T-cell (primary cell): Measurements from ENCODE around the gene SOCS6. TPM values are rescaled to one million over a fixed set of nuclear protein-coding genes. Genes with fewer than 3 reads are reported as not detected.

Source experiments
- ATAC-seq, 4 experiments: fragments of 200-7000 bp in 3 of 4; fragments of 150-1000 bp in 1 of 4; cut with Tn5 transposase; replicated peaks in 1 of 4; 1 replicate in 3 of 4; 2 replicates in 1 of 4; pipeline ENCODE4 v1.10.0; 2021; ENCODE audit warnings: moderate library complexity in 3 of 4, mild to moderate bottlenecking in 2 of 4, moderate number of reproducible peaks in 1 of 4
- CTCF ChIA-PET, 2 donors: fragments of 300-600 bp; sonication (Branson Sonifier 250); formaldehyde crosslinking; loops; one replicate each; lab custom pipeline; 2022; ENCODE audit warnings: antibody characterized with exemption in 2 of 2; lab: Charles Lee
- POLR2A ChIA-PET, 2 donors: fragments of 300-600 bp; sonication (Branson Sonifier 250); formaldehyde crosslinking; loops; one replicate each; lab custom pipeline; 2022; ENCODE audit warnings: antibody characterized with exemption in 2 of 2; lab: Charles Lee
- DNase-seq, 35 experiments: peaks; one replicate each; pipeline versions ENCODE4 v3.0.0 to v3.0.0-alpha.2; 2013 to 2023
- H3K27ac ChIP-seq: one replicate; pipeline ENCODE4 v1.5.1; 2013; ENCODE audit warnings: low read length
- H3K27me3 ChIP-seq, 2 experiments: replicated peaks in 1 of 2; 1 replicate in 1 of 2; 2 replicates in 1 of 2; pipeline versions ENCODE4 v1.6.1 to v1.7.0; 2013; ENCODE audit warnings: low read length in 1 of 2, mixed read lengths in 1 of 2; ENCODE audit not compliant: control insufficient read depth in 2 of 2, insufficient read depth in 2 of 2; ENCODE audit errors: extremely low read depth in 1 of 2
- H3K36me3 ChIP-seq, 2 donors: 1 replicate in 1 of 2; 2 replicates in 1 of 2; pipeline versions ENCODE4 v1.6.1 to v1.7.0; 2013; ENCODE audit warnings: low read length in 1 of 2; ENCODE audit not compliant: control insufficient read depth in 2 of 2, insufficient read depth in 1 of 2; ENCODE audit errors: extremely low read depth in 1 of 2
- H3K4me1 ChIP-seq, 2 experiments: 1 replicate in 1 of 2; 2 replicates in 1 of 2; pipeline versions ENCODE4 v1.6.1 to v1.7.0; 2013; ENCODE audit warnings: low read length in 2 of 2, mixed read lengths in 1 of 2; ENCODE audit not compliant: insufficient read depth in 2 of 2, control insufficient read depth in 1 of 2; ENCODE audit errors: extremely low read depth in 1 of 2
- H3K4me3 ChIP-seq, 2 donors: 1 replicate in 1 of 2; 2 replicates in 1 of 2; pipeline versions ENCODE4 v1.5.1 to v1.7.0; 2013; ENCODE audit warnings: mild to moderate bottlenecking in 2 of 2, low read length in 1 of 2, moderate library complexity in 1 of 2; ENCODE audit not compliant: control insufficient read depth in 1 of 2; ENCODE audit errors: extremely low read depth in 1 of 2
- H3K9me3 ChIP-seq: 2 replicates; pipeline ENCODE4 v1.7.0; 2013
- H3K27ac Mint-ChIP-seq, 2 donors: one replicate each; pipeline ENCODE4 v1.8.0; 2020 to 2021; ENCODE audit warnings: mild to moderate bottlenecking in 2 of 2, mixed read lengths in 2 of 2
- H3K27me3 Mint-ChIP-seq, 2 donors: one replicate each; pipeline ENCODE4 v1.8.0; 2021 to 2022; ENCODE audit warnings: mixed read lengths in 2 of 2
- H3K36me3 Mint-ChIP-seq: one replicate; pipeline ENCODE4 v1.8.0; 2021; ENCODE audit warnings: mixed read lengths
- H3K4me1 Mint-ChIP-seq, 3 donors: one replicate each; pipeline ENCODE4 v1.8.0; 2020 to 2022; ENCODE audit warnings: mixed read lengths in 3 of 3, mild to moderate bottlenecking in 1 of 3
- H3K4me3 Mint-ChIP-seq, 3 donors: one replicate each; pipeline ENCODE4 v1.8.0; 2020 to 2022; ENCODE audit warnings: mild to moderate bottlenecking in 3 of 3, mixed read lengths in 3 of 3, moderate library complexity in 3 of 3
- H3K9me3 Mint-ChIP-seq, 3 donors: one replicate each; pipeline ENCODE4 v1.8.0; 2020 to 2022; ENCODE audit warnings: mixed read lengths in 3 of 3
- WGBS: methylation state at CpG from one replicate; pipeline ENCODE4 v1.1.5; 2013; ENCODE audit warnings: missing lambda C conversion rate; ENCODE audit not compliant: insufficient coverage; 5-methylcytosine and 5-hydroxymethylcytosine counted together
- total RNA-seq, 35 experiments: library from RNA in 6 of 35; stranded (reverse) in 6 of 35; fragments of 120-200 nt in 1 of 35; gene quantifications; one replicate each; pipeline versions ENCODE4 v1.2.1 to v1.2.4 and lab custom pipeline; 2013 to 2026

Gene SOCS6
- total RNA-seq, 5 donors from 2014 or later (not counting 1 experiment from before 2014, with no cell fraction given), result 0.30 to 2.1 (median 1.3) TPM

DNA sequence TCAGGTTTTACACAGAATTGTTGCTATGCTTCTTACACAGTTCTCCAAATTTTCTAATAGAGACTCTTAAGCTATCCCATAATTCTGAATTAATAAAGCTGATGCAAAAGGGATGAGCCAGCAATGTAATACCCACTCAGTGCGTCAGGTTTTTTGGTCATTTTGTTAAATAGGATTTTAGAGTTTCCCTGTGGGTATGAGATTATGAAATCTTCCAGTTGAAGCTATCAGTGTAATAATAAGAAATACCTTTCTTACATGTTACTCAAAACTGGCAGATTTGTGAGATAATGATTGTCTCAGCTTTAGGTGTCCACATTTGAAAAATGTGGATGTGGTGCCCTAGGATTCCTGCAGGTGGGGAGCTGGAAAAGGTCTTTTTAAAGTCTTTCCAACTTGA, 44.5 kb downstream of the SOCS6 start:
- CTCF ChIA-PET, result interaction anchor here in 1 of 2 donors (0.5 kb wide), 1 partner anchor 1845 kb away, joined by 3 read pairs; no protein-coding TSS in a partner anchor
- ATAC-seq (no peak), DNase-seq (no peak)
- H3K4me1 Mint-ChIP-seq, result peaks cover 0 to 3% (median 0%) of the 10 kb centered on the region in 3 donors
- peaks cover 0 to 2% of the 10 kb centered on the region in 2 experiments for H3K4me1 ChIP-seq
- H3K27ac Mint-ChIP-seq, result no peak overlapping the region
- no peak overlapping the region for H3K27ac ChIP-seq
- peaks cover 0 to 7% of the 10 kb centered on the region in 2 donors for H3K27me3 Mint-ChIP-seq
- peaks cover 0 to 7% (median 7%) of the 10 kb centered on the region in 3 donors for H3K9me3 Mint-ChIP-seq
- no peaks in the 10 kb centered on the region for H3K36me3 ChIP-seq
- H3K4me3 Mint-ChIP-seq, result no peak overlapping the region
- no peaks in the 10 kb centered on the region for H3K27me3 ChIP-seq
- POLR2A ChIA-PET, result no interaction called here
- WGBS, result no CpG with 5 or more reads among the region's 1 CpG
- H3K4me3 ChIP-seq, result no peak overlapping the region
- H3K36me3 Mint-ChIP-seq, result no peaks in the 10 kb centered on the region
- peaks cover 3% of the 10 kb centered on the region for H3K9me3 ChIP-seq

DNA sequence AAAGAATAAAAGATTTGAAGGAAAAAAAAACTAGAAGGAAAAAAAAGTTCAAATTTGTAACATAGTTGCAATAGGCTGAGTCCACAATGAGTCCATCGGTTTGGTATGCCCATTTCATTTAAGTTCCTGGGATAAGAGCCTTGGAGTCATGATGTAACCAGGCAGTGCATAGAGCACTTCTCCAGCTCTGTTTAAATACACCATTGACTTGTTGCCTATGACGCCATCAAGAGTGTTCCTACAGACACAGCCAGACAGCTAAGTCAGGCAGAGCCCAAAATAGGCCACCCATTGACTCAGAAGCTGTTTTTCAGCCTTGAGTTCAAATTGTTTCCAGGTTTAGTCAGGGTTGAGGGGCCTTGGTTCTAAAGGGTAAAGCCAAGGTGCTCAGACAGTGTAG, 44.9 kb downstream of the SOCS6 start:
- ATAC-seq (no peak), DNase-seq (no peak)
- CTCF ChIA-PET, result interaction anchor here in 1 of 2 donors (0.5 kb wide), 1 partner anchor 1845 kb away, joined by 3 read pairs; no protein-coding TSS in a partner anchor
- Mint-ChIP-seq H3K36me3 (no peaks in the 10 kb centered on the region), H3K9me3 (peaks cover 0 to 7% (median 7%) of the 10 kb centered on the region in 3 donors), H3K27ac (no peak overlapping the region), H3K27me3 (peaks cover 0 to 7% of the 10 kb centered on the region in 2 donors), H3K4me3 (no peak overlapping the region), H3K4me1 (peaks cover 0 to 3% (median 0%) of the 10 kb centered on the region in 3 donors)
- H3K4me1 ChIP-seq, result peaks cover 0 to 2% of the 10 kb centered on the region in 2 experiments
- H3K27me3 ChIP-seq, result no peaks in the 10 kb centered on the region
- POLR2A ChIA-PET, result no interaction called here
- no peak overlapping the region for H3K4me3 ChIP-seq
- 86% methylated on average over 1 of the region's 2 CpGs for WGBS
- H3K36me3 ChIP-seq, result no peaks in the 10 kb centered on the region
- no peak overlapping the region for H3K27ac ChIP-seq
- H3K9me3 ChIP-seq, result peaks cover 3% of the 10 kb centered on the region

DNA sequence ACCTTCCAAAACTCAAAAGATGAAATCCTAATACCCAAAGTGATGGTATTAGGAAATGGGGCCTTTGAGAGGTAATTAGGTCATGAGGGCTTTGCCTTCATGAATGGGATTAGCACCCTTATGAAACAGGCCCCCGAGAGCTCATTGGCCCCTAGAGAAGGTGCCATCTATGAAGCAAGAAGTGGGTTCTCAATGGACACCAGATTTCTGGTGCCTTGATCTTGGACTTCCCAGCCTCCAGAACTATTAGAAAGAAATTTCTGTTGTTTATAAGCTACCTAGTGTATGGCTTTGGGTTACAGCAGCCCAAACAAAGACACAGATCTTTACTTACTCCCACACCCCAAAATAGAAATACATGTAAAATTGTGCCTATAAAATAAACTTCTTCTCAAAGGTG, 45.4 kb downstream of the SOCS6 start:
- Mint-ChIP-seq H3K27me3 (peaks cover 0 to 7% of the 10 kb centered on the region in 2 donors), H3K27ac (no peak overlapping the region), H3K4me1 (peaks cover 0 to under 1% (median 0%) of the 10 kb centered on the region in 3 donors), H3K36me3 (no peaks in the 10 kb centered on the region), H3K4me3 (no peak overlapping the region), H3K9me3 (peaks cover 0 to 7% (median 7%) of the 10 kb centered on the region in 3 donors)
- DNase-seq (no peak), ATAC-seq (no peak)
- no CpG with 5 or more reads among the region's 1 CpG for WGBS
- no peaks in the 10 kb centered on the region for H3K27me3 ChIP-seq
- H3K9me3 ChIP-seq, result peaks cover 3% of the 10 kb centered on the region
- H3K4me3 ChIP-seq, result no peak overlapping the region
- no peaks in the 10 kb centered on the region for H3K4me1 ChIP-seq
- ChIA-PET CTCF (no interaction called here), POLR2A (no interaction called here)
- no peak overlapping the region for H3K27ac ChIP-seq
- H3K36me3 ChIP-seq, result no peaks in the 10 kb centered on the region

DNA sequence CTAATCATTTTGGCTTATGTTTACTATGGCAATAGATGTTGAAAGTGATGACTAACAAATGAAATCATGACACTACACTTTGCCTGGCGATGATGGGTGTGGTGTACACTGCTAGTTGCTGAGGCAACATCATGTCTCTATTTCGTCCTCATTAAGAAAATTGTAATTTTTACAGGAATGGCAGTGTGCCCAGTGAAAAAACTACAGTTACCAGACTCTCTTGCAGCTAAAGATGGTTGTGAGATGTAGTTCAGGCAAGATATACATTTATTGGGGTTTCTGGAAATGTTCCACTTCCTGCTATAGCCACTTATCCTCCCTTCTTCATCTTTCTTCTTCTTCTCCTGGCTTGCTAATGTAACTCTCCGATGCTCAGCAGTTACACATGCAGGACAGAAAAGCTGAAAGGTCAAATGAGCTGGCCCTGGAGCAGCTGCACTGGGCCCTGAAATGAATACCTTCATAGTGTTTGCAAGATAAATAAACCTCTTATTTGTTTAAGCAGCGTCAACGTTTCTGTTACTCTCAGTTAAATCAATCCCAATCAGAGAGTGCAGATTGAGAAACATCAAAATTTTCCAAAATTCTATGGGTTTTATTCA, 46.0 kb downstream of the SOCS6 start:
- H3K9me3 Mint-ChIP-seq, result peaks cover 0 to 7% (median 7%) of the 10 kb centered on the region in 3 donors
- peaks cover 0 to 7% of the 10 kb centered on the region in 2 donors for H3K27me3 Mint-ChIP-seq
- CTCF ChIA-PET, result no interaction called here
- no peaks in the 10 kb centered on the region for H3K27me3 ChIP-seq
- DNase-seq (no peak), ATAC-seq (no peak)
- H3K9me3 ChIP-seq, result peaks cover 3% of the 10 kb centered on the region
- H3K4me3 Mint-ChIP-seq, result no peak overlapping the region
- POLR2A ChIA-PET, result no interaction called here
- H3K4me1 ChIP-seq, result no peaks in the 10 kb centered on the region
- no peaks in the 10 kb centered on the region for H3K36me3 ChIP-seq
- WGBS, result 79% methylated on average over 2 of the region's 5 CpGs
- H3K4me1 Mint-ChIP-seq, result no peaks in the 10 kb centered on the region
- H3K27ac Mint-ChIP-seq, result no peak overlapping the region
- no peak overlapping the region for H3K4me3 ChIP-seq
- H3K27ac ChIP-seq, result no peak overlapping the region
- H3K36me3 Mint-ChIP-seq, result no peaks in the 10 kb centered on the region

DNA sequence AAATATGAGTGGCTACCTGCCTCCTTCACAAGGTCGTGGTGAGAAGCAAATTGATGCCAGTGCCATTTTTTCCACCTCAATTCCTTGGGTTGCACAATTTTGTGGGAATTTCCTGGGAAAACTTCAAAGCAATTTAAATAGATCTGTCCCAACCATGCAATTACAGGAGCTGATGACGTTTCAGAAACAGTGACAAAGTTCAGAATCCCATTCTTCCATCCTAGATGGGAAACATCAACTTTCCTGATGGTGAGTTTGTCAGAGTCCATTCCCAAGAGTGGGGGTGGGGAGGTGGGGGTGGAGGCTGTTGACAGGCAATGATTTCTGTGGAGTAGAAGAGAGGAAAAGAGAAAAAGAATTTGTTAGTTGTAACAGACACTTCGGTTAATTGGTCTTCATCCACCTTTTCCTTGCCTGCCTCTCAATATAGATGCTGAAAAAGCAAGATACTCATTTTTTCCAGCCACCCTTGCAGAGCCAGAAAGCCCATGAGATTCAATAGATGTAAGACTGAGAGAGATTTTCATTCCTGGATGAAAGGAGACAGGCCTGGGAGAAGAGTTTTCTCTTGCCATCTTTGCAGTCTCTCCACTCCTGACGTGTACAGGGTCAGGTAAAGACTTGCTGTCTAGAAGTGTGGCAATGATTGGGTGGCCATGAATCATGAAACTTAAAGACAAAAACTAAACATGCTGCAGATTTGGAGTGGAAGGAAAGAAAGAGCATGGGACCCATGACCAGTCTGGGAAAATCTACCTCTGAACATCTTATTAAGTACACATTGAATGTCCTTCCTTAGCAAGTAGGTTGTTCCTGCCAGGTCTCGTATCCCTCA, 47.3 kb downstream of the SOCS6 start:
- no peaks in the 10 kb centered on the region for H3K4me1 ChIP-seq
- Mint-ChIP-seq H3K4me1 (no peaks in the 10 kb centered on the region), H3K9me3 (peaks cover 0 to 7% (median 7%) of the 10 kb centered on the region in 3 donors), H3K36me3 (no peaks in the 10 kb centered on the region), H3K27ac (no peak overlapping the region), H3K4me3 (no peak overlapping the region), H3K27me3 (peaks cover 0 to 5% of the 10 kb centered on the region in 2 donors)
- ATAC-seq (no peak), DNase-seq (no peak)
- WGBS, result 29% methylated on average over 1 of the region's 5 CpGs
- H3K27ac ChIP-seq, result no peak overlapping the region
- H3K36me3 ChIP-seq, result no peaks in the 10 kb centered on the region
- no peaks in the 10 kb centered on the region for H3K27me3 ChIP-seq
- CTCF ChIA-PET, result no interaction called here
- peaks cover 3% of the 10 kb centered on the region for H3K9me3 ChIP-seq
- POLR2A ChIA-PET, result no interaction called here
- no peak overlapping the region for H3K4me3 ChIP-seq

DNA sequence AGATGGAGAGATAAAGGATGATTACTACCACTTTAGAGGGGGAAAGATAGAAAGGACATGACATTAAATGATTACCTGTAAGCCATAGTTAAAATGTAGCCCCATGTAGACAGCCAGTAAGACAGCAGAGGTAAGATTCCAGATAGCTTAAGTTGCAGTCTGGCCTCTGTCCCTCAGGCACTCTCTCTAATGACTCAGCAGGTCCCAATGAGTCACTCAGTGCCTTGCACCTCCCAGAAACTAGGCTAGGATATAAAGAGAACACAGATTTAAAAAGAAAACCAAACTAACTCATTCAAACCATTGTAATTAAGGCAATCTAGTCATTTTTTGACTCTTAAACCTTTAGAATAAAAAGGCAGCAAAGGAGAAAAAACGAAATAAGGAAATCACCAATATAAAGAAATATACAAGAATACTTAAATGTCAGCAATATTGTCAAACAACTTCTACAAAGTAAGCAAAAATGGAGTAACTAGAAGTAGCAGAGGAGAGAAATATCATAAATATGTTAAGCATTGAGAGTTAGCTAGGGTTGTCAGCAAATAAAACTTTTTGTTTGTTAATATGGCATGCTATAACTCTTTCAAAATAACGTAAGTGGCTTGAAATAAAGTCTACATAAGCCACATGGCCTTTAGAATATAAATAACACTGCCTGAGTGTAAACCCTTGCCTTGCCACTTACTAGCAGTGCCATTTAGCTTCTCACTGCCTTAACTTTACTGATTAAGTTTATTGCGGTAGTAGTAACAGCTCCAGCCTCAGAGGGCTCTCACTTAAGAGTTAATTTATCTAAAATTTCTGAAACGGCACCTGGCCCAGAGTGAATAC, 48.5 kb downstream of the SOCS6 start:
- H3K36me3 Mint-ChIP-seq, result no peaks in the 10 kb centered on the region
- Histone ChIP-seq H3K9me3 (peaks cover 3% of the 10 kb centered on the region), H3K4me1 (no peaks in the 10 kb centered on the region), H3K4me3 (no peak overlapping the region), H3K27ac (no peak overlapping the region), H3K27me3 (no peaks in the 10 kb centered on the region), H3K36me3 (no peaks in the 10 kb centered on the region)
- no peak overlapping the region for H3K27ac Mint-ChIP-seq
- ChIA-PET CTCF (no interaction called here), POLR2A (no interaction called here)
- no peaks in the 10 kb centered on the region for H3K4me1 Mint-ChIP-seq
- ATAC-seq (no peak), DNase-seq (no peak)
- no CpG with 5 or more reads among the region's 4 CpGs for WGBS
- no peak overlapping the region for H3K4me3 Mint-ChIP-seq
- peaks cover 0 to 7% (median 7%) of the 10 kb centered on the region in 3 donors for H3K9me3 Mint-ChIP-seq
- no peaks in the 10 kb centered on the region for H3K27me3 Mint-ChIP-seq
